A549 (cell line): ENCODE data around the gene COX6A1. TPM values are rescaled to one million over a fixed set of nuclear protein-coding genes. Genes with fewer than 3 reads are reported as not detected.

Source experiments
- ATAC-seq, 2 experiments: fragments of 200-7000 bp in 1 of 2; fragments of >200 bp in 1 of 2; cut with Nextera tagmentation in 1 of 2; cut with Tn5 transposase in 1 of 2; 3 replicates each; pipeline versions ENCODE4 v1.8.0 to v1.9.1; 2018 to 2020; ENCODE audit warnings: mild to moderate bottlenecking in 1 of 2, moderate library complexity in 1 of 2
- CTCF ChIA-PET: fragments of 300-600 bp; sonication (Branson Sonifier 250); formaldehyde crosslinking; extraction: SDS; loops from one replicate; lab custom pipeline; 2021; ENCODE audit warnings: antibody characterized with exemption, inconsistent platforms; lab: Yijun Ruan, JAX
- POLR2A ChIA-PET: fragments of 350-600 bp; formaldehyde crosslinking; extraction: SDS; loops from one replicate; lab custom pipeline; 2021; ENCODE audit warnings: antibody characterized with exemption, inconsistent platforms; lab: Yijun Ruan, JAX
- DNase-seq, 2 experiments: peaks; one replicate each; pipeline versions ENCODE4 v3.0.0 to v3.0.0-alpha.2; 2011 to 2016; ENCODE audit warnings: low read depth in 1 of 2, low spot score in 1 of 2
- FAIRE-seq: peaks from 2 replicates; lab custom pipeline; 2011; peaks lifted over from hg19 to GRCh38; lab: Jason Lieb, UNC
- H3K27ac ChIP-seq, 2 experiments: fragments of >200 bp; sonication (Bioruptor Twin); formaldehyde crosslinking; 3 replicates each; pipeline ENCODE4 v1.5.1; 2016 to 2017
- H3K4me1 ChIP-seq: fragments of >200 bp; sonication (Bioruptor Twin); formaldehyde crosslinking; 3 replicates; pipeline ENCODE4 v1.6.1; 2016
- H3K4me2 ChIP-seq: fragments of >200 bp; sonication (Bioruptor Twin); formaldehyde crosslinking; 3 replicates; pipeline ENCODE4 v1.6.1; 2016
- H3K4me3 ChIP-seq: fragments of >200 bp; sonication (Bioruptor Twin); formaldehyde crosslinking; 3 replicates; pipeline ENCODE4 v1.5.1; 2016
- H3K9me3 ChIP-seq: fragments of >200 bp; sonication (Bioruptor Twin); formaldehyde crosslinking; 3 replicates; pipeline ENCODE4 v1.6.1; 2016
- CEBPB ChIP-seq, 2 experiments: fragments of >200 bp in 1 of 2; sonication (Bioruptor Twin) in 1 of 2; formaldehyde crosslinking in 1 of 2; IDR thresholded peaks; 2 replicates each; pipeline ENCODE4 v1.6.1; 2012 to 2016
- CHD4 ChIP-seq: fragments of 200-600 bp; sonication (generic); IDR thresholded peaks from 2 replicates; pipeline ENCODE4 v1.6.1; 2016; ENCODE audit warnings: antibody characterized with exemption, mild to moderate bottlenecking, borderline replicate concordance
- EHMT2 ChIP-seq: fragments of 200-600 bp; sonication (generic); IDR thresholded peaks from 2 replicates; pipeline ENCODE4 v1.6.1; 2016; ENCODE audit warnings: antibody characterized with exemption, low read depth, mild to moderate bottlenecking, moderate library complexity
- ESRRA ChIP-seq: fragments of 150-350 bp; IDR thresholded peaks from 2 replicates; pipeline ENCODE4 v1.6.1; 2014; ENCODE audit warnings: mild to moderate bottlenecking, low read length, borderline replicate concordance
- GATA3 ChIP-seq: IDR thresholded peaks from 2 replicates; pipeline ENCODE4 v1.6.1; 2012; ENCODE audit warnings: borderline replicate concordance
- HEYL ChIP-seq: fragments of 250-450 bp; sonication (Bioruptor Pico); IDR thresholded peaks from 2 replicates; pipeline ENCODE4 v1.8.0; 2021; ENCODE audit warnings: mild to moderate bottlenecking, moderate library complexity
- HOXB13 ChIP-seq: fragments of 250-450 bp; sonication (Bioruptor Pico); IDR thresholded peaks from 2 replicates; pipeline ENCODE4 v1.5.0; 2020; ENCODE audit warnings: low read depth, mild to moderate bottlenecking, moderate library complexity
- JUNB ChIP-seq: fragments of >200 bp; sonication (Bioruptor Twin); formaldehyde crosslinking; IDR thresholded peaks from 2 replicates; pipeline ENCODE4 v1.6.1; 2016
- KDM5A ChIP-seq: fragments of 200-600 bp; sonication (generic); IDR thresholded peaks from 2 replicates; pipeline ENCODE4 v1.6.1; 2016; ENCODE audit warnings: antibody characterized with exemption, mild to moderate bottlenecking
- POLR2A ChIP-seq: IDR thresholded peaks from 2 replicates; pipeline ENCODE4 v1.6.1; 2012; ENCODE audit warnings: mild to moderate bottlenecking, low read length
- RAD21 ChIP-seq, 2 experiments: fragments of >200 bp in 1 of 2; sonication (Bioruptor Twin) in 1 of 2; formaldehyde crosslinking in 1 of 2; IDR thresholded peaks in 1 of 2; conservative IDR thresholded peaks in 1 of 2; 2 replicates in 1 of 2; 3 replicates in 1 of 2; pipeline ENCODE4 v1.6.1; 2012 to 2018; ENCODE audit warnings: inconsistent platforms in 1 of 2
- RNF2 ChIP-seq: fragments of 200-600 bp; sonication (generic); IDR thresholded peaks from 2 replicates; pipeline ENCODE4 v1.6.1; 2016; ENCODE audit warnings: low read depth, mild to moderate bottlenecking, antibody characterized with exemption, moderate library complexity, borderline replicate concordance
- SMC3 ChIP-seq: fragments of >200 bp; sonication (Bioruptor Twin); formaldehyde crosslinking; IDR thresholded peaks from 3 replicates; pipeline ENCODE4 v1.6.1; 2018; ENCODE audit warnings: inconsistent platforms
- SREBF2 ChIP-seq: fragments of 450-650 bp; IDR thresholded peaks from 2 replicates; pipeline ENCODE4 v1.6.1; 2014; ENCODE audit warnings: mild to moderate bottlenecking, moderate library complexity
- TFCP2L1 ChIP-seq: fragments of 250-450 bp; sonication (Bioruptor Pico); IDR thresholded peaks from 2 replicates; pipeline ENCODE4 v1.5.0; 2021; ENCODE audit warnings: mild to moderate bottlenecking
- ZC3H11A ChIP-seq: fragments of 450-650 bp; IDR thresholded peaks from 2 replicates; pipeline ENCODE4 v1.6.1; 2014; ENCODE audit warnings: antibody characterized with exemption, mild to moderate bottlenecking
- WGBS: methylation state at CpG from one replicate; pipeline ENCODE4 v1.1.6; 2017; ENCODE audit errors: missing lambda C conversion rate; 5-methylcytosine and 5-hydroxymethylcytosine counted together
- polyA plus RNA-seq, 4 experiments: library from polyadenylated mRNA; depleted of rRNA in 3 of 4; stranded (reverse); fragments of >200 nt; fragmentation: RNase III in 1 of 4; extraction: RNeasy Plus Mini Kit Qiagen cat#74134 plus additional on column Dnase treatment in 1 of 4; gene quantifications; 2 replicates in 3 of 4; 3 replicates in 1 of 4; pipeline ENCODE4 v1.2.3, GENCODE V29; 2011 to 2017
- TF ChIP-seq, protein P1 (sequence below): IDR thresholded peaks from 2 replicates; pipeline ENCODE4 v1.6.1; 2012; ENCODE audit warnings: low read depth, borderline replicate concordance
- TF ChIP-seq, protein P2 (sequence below): fragments of 150-350 bp; IDR thresholded peaks from 2 replicates; pipeline ENCODE4 v1.6.1; 2014; ENCODE audit warnings: low read depth, mild to moderate bottlenecking, low read length
- TF ChIP-seq, protein P3 (sequence below): IDR thresholded peaks from 2 replicates; pipeline ENCODE4 v1.6.1; 2012
- TF ChIP-seq, protein P4 (sequence below): fragments of >200 bp; sonication (Bioruptor Twin); formaldehyde crosslinking; IDR thresholded peaks from 2 replicates; pipeline ENCODE4 v1.6.1; 2016
- TF ChIP-seq, protein P5 (sequence below): fragments of 250-450 bp; sonication (Bioruptor Pico); IDR thresholded peaks from 2 replicates; pipeline ENCODE4 v1.5.0; 2021; ENCODE audit warnings: mild to moderate bottlenecking, moderate library complexity, borderline replicate concordance
- TF ChIP-seq, protein P6 (sequence below): fragments of >200 bp; sonication (Bioruptor Twin); formaldehyde crosslinking; IDR thresholded peaks from 3 replicates; pipeline ENCODE4 v1.5.1; 2016

The COX6A1 gene
- polyA plus RNA-seq, 2 of the 4 experiments (the other 2 are of a cell fraction), result 759 to 948 TPM

DNA sequence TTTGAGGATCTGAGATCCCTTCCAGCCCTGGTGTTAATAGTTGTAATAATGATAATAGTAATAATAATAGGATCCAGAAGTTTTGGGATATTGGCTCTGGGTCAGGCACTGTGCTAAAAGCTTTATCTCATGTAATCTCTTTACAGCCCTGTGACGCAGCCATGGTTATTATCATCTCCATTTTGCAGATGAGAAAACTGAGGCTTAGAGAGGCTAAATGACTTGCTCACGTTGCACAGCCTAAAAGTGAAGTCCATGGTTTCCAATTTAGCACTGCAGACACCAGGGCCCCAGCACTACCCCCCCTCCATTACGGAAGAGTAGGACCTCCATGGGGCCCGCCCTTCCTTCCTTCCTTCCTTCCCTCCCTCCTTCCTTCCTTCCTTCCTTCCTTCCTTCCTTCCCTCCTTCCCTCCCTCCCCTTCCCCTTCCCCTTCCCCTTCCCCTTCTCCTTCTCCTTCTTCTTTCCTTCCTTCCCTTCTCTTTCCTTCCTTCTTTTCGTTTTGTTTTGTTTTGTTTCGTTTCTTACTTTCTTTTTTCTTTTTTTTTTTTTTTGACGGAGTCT lies 14.9 kb upstream of the COX6A1 start:
- H3K4me1 ChIP-seq, result no peaks in the 10 kb centered on the region
- CTCF ChIA-PET, result interaction anchor here (1.7 kb wide), 1 partner anchor 66 kb away, joined by 4 read pairs; no protein-coding TSS in a partner anchor
- ATAC-seq, result no peak
- no peaks in the 10 kb centered on the region for H3K9me3 ChIP-seq
- no peak for FAIRE-seq
- DNase-seq, result no peak
- POLR2A ChIA-PET, result no interaction called here
- 42% methylated on average over 7 of the region's 7 CpGs for WGBS
- no peak overlapping the region for H3K27ac ChIP-seq
- H3K4me2 ChIP-seq, result no peak overlapping the region
- no peak for TF ChIP-seq JUNB
- no peak for TF ChIP-seq CEBPB (IDR thresholded peaks at IDR 0.05)
- no peak overlapping the region for H3K4me3 ChIP-seq

DNA sequence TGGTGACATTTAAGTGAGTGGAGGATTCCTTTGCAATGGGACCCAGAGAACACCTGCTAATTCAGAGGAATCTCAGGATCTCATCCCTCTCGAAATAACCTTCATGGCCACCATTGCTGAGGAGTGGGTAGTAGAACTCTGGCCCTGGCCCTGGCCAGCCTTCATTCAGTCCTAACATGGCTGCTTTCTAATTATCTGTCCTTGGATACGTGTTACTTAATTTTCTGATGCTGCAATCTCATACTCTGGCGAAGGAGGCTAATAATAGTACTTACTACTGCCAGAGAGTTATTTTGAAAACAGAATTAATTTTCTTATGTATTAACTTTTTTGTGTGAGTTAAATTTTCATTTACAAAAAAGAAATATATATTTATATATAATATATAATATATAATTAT lies 12.1 kb upstream of the COX6A1 start:
- ChIA-PET CTCF (no interaction called here), POLR2A (no interaction called here)
- H3K4me1 ChIP-seq, result no peaks in the 10 kb centered on the region
- DNase-seq, result no peak
- TF ChIP-seq, protein P1, sequence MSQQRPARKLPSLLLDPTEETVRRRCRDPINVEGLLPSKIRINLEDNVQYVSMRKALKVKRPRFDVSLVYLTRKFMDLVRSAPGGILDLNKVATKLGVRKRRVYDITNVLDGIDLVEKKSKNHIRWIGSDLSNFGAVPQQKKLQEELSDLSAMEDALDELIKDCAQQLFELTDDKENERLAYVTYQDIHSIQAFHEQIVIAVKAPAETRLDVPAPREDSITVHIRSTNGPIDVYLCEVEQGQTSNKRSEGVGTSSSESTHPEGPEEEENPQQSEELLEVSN, result no peak
- TF ChIP-seq HEYL (CRISPR knock-in tag) (no peak), CHD4 (no peak), ESRRA (no peak), EHMT2 (no peak), KDM5A (no peak), RNF2 (no peak), GATA3 (no peak), RAD21 (conservative IDR thresholded peaks at IDR 0.05 in 1 of 2, IDR thresholded peaks at IDR 0.05 in 1 of 2) (no peak), SMC3 (no peak)
- TF ChIP-seq, protein P2, sequence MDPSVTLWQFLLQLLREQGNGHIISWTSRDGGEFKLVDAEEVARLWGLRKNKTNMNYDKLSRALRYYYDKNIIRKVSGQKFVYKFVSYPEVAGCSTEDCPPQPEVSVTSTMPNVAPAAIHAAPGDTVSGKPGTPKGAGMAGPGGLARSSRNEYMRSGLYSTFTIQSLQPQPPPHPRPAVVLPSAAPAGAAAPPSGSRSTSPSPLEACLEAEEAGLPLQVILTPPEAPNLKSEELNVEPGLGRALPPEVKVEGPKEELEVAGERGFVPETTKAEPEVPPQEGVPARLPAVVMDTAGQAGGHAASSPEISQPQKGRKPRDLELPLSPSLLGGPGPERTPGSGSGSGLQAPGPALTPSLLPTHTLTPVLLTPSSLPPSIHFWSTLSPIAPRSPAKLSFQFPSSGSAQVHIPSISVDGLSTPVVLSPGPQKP, result no peak
- TF ChIP-seq, protein P3, sequence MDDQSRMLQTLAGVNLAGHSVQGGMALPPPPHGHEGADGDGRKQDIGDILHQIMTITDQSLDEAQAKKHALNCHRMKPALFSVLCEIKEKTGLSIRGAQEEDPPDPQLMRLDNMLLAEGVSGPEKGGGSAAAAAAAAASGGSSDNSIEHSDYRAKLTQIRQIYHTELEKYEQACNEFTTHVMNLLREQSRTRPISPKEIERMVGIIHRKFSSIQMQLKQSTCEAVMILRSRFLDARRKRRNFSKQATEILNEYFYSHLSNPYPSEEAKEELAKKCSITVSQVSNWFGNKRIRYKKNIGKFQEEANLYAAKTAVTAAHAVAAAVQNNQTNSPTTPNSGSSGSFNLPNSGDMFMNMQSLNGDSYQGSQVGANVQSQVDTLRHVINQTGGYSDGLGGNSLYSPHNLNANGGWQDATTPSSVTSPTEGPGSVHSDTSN, result no peak
- TF ChIP-seq, protein P4, sequence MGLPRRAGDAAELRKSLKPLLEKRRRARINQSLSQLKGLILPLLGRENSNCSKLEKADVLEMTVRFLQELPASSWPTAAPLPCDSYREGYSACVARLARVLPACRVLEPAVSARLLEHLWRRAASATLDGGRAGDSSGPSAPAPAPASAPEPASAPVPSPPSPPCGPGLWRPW, result no peak
- TF ChIP-seq, protein P5, sequence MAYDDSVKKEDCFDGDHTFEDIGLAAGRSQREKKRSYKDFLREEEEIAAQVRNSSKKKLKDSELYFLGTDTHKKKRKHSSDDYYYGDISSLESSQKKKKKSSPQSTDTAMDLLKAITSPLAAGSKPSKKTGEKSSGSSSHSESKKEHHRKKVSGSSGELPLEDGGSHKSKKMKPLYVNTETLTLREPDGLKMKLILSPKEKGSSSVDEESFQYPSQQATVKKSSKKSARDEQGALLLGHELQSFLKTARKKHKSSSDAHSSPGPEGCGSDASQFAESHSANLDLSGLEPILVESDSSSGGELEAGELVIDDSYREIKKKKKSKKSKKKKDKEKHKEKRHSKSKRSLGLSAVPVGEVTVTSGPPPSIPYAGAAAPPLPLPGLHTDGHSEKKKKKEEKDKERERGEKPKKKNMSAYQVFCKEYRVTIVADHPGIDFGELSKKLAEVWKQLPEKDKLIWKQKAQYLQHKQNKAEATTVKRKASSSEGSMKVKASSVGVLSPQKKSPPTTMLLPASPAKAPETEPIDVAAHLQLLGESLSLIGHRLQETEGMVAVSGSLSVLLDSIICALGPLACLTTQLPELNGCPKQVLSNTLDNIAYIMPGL (CRISPR knock-in tag), result no peak
- no peak overlapping the region for H3K27ac ChIP-seq
- ATAC-seq, result no peak
- 70% methylated on average over 3 of the region's 3 CpGs for WGBS
- no peak overlapping the region for H3K4me2 ChIP-seq
- FAIRE-seq, result no peak
- no peak overlapping the region for H3K4me3 ChIP-seq
- no peaks in the 10 kb centered on the region for H3K9me3 ChIP-seq

DNA sequence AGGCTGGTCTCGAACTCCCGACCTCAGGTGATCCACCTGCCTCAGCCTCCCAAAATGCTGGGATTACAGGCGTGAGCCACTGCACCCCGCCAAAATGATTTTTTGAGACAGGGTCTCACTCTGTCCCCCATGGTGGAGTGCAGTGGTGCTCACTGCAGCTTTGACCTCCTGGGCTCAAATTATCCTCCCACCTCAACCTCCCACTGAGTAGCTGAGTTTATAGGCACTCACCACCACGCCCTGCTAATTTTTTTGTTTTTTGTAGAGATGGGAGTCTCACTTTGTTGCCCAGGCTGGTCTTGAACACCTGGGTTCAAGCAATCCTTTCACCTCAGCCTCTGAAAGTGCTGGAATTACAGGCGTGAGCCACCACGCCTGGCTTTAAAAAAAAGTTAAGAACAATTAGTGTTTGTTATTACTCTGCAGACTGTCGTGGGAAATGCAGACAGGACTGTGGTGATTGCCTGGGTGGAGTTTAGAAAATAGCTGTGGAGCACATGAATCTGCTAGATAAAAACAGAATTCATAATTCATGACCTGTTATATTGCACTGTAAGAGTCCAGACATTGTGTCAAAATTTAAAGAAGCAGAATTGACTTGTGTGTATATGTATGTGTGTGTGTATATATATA lies 9.2 kb upstream of the COX6A1 start:
- ChIA-PET CTCF (interaction anchor here (0.6 to 6.4 kb wide), 18 partner anchors 10 to 264 kb away, joined by 3 to 75 read pairs (median 5); partner anchors contain the start of genes PLA2G1B, PXN and RNU4-2), POLR2A (no interaction called here)
- ATAC-seq (no peak), FAIRE-seq (no peak), DNase-seq (no peak)
- Histone ChIP-seq H3K4me2 (no peak overlapping the region), H3K4me3 (no peak overlapping the region), H3K27ac (no peak overlapping the region), H3K4me1 (no peaks in the 10 kb centered on the region), H3K9me3 (no peaks in the 10 kb centered on the region)
- 34% methylated on average over 8 of the region's 8 CpGs for WGBS
- no peak for TF ChIP-seq ZC3H11A
- no peak for TF ChIP-seq RNF2
- TF ChIP-seq, protein P5 (CRISPR knock-in tag), result no peak
- no peak for TF ChIP-seq TFCP2L1 (CRISPR knock-in tag)
- no peak for TF ChIP-seq POLR2A
- TF ChIP-seq JUNB, result no peak
- no peak for TF ChIP-seq SREBF2
- TF ChIP-seq ESRRA, result no peak
- TF ChIP-seq, protein P6, sequence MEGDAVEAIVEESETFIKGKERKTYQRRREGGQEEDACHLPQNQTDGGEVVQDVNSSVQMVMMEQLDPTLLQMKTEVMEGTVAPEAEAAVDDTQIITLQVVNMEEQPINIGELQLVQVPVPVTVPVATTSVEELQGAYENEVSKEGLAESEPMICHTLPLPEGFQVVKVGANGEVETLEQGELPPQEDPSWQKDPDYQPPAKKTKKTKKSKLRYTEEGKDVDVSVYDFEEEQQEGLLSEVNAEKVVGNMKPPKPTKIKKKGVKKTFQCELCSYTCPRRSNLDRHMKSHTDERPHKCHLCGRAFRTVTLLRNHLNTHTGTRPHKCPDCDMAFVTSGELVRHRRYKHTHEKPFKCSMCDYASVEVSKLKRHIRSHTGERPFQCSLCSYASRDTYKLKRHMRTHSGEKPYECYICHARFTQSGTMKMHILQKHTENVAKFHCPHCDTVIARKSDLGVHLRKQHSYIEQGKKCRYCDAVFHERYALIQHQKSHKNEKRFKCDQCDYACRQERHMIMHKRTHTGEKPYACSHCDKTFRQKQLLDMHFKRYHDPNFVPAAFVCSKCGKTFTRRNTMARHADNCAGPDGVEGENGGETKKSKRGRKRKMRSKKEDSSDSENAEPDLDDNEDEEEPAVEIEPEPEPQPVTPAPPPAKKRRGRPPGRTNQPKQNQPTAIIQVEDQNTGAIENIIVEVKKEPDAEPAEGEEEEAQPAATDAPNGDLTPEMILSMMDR, result no peak
- TF ChIP-seq, protein P3, result no peak
- no peak for TF ChIP-seq KDM5A
- TF ChIP-seq HOXB13 (CRISPR knock-in tag), result no peak
